Thoracic aorta (tissue), 2 donors: ENCODE data around the gene TRIM46. TPM values are rescaled to one million over a fixed set of nuclear protein-coding genes. Genes with fewer than 3 reads are reported as not detected.

Source experiments
- ATAC-seq: fragments of 150-250 bp; one replicate; pipeline ENCODE4 v1.8.0; 2017; ENCODE audit warnings: low read depth; ENCODE audit not compliant: insufficient number of reproducible peaks, low FRiP score
- DNase-seq: peaks from one replicate; pipeline ENCODE4 v3.0.0-alpha.2; 2020; ENCODE audit warnings: low spot score
- H3K27ac ChIP-seq, 2 donors: fragments of 200-600 bp; sonication (generic); 1 replicate in 1 of 2; 2 replicates in 1 of 2; pipeline ENCODE4 v1.5.1; 2016; ENCODE audit warnings: mild to moderate bottlenecking in 2 of 2, moderate library complexity in 2 of 2
- H3K27me3 ChIP-seq: fragments of 200-600 bp; sonication (generic); replicated peaks from 2 replicates; pipeline ENCODE4 v1.6.0; 2016; ENCODE audit warnings: mild to moderate bottlenecking; ENCODE audit not compliant: insufficient read depth
- H3K36me3 ChIP-seq: fragments of 200-600 bp; sonication (generic); one replicate; pipeline ENCODE4 v1.5.1; 2016
- H3K4me1 ChIP-seq, 2 donors: fragments of 200-600 bp; sonication (generic); 1 replicate in 1 of 2; 2 replicates in 1 of 2; pipeline versions ENCODE4 v1.5.1 to v1.6.0; 2016; ENCODE audit warnings: low read depth in 2 of 2, mild to moderate bottlenecking in 1 of 2; ENCODE audit not compliant: control insufficient read depth in 1 of 2
- H3K4me3 ChIP-seq: fragments of 200-600 bp; sonication (generic); 2 replicates; pipeline ENCODE4 v1.5.1; 2016; ENCODE audit warnings: mild to moderate bottlenecking
- H3K9me3 ChIP-seq: fragments of 200-600 bp; sonication (generic); 2 replicates; pipeline ENCODE4 v1.5.1; 2016
- CTCF ChIP-seq: fragments of 200-600 bp; sonication (generic); IDR thresholded peaks from one replicate; pipeline ENCODE4 v1.5.1; 2019; ENCODE audit warnings: antibody characterized with exemption
- total RNA-seq, 2 donors: library from RNA; depleted of rRNA; stranded (reverse); fragments of >200 nt; gene quantifications; one replicate each; pipeline versions ENCODE4 v1.1.0 to v1.2.3, GENCODE V29; 2016

The TRIM46 gene
- total RNA-seq, 2 donors from 2014 or later, result 2.7 to 5.8 TPM

GRCh38 chr1:155126556-155127104, 47.0 kb upstream of the TRIM46 start:
- Histone ChIP-seq H3K27ac (peak overlapping the region; percentile 28 to 37), H3K9me3 (no peaks in the 10 kb centered on the region), H3K27me3 (no peaks in the 10 kb centered on the region), H3K4me3 (peak overlapping the region; percentile 80), H3K36me3 (no peaks in the 10 kb centered on the region), H3K4me1 (peaks cover 17 to 43% of the 10 kb centered on the region in 2 donors)
- DNase-seq (no peak), ATAC-seq (no peak)
- no peak for TF ChIP-seq CTCF

GRCh38 chr1:155127105-155127966, 46.3 kb upstream of the TRIM46 start, which contains the start of gene EFNA1:
Gene EFNA1, plus strand, starts transcription at chr1:155127876. Its CDS starts 102 bp downstream, at chr1:155127978.
- Histone ChIP-seq H3K9me3 (no peaks in the 10 kb centered on the region), H3K27me3 (no peaks in the 10 kb centered on the region), H3K4me3 (peak within 1 kb of the TSS; percentile 80), H3K27ac (peak within 1 kb of the TSS in 1 of 2 donors; percentile 37), H3K4me1 (peaks cover 17 to 43% of the 10 kb centered on the region in 2 donors), H3K36me3 (no peaks in the 10 kb centered on the region)
- DNase-seq (no peak), ATAC-seq (peak; percentile 16)
- no peak for TF ChIP-seq CTCF

- Histone ChIP-seq H3K9me3 (no peaks in the 10 kb centered on the region), H3K27me3 (no peaks in the 10 kb centered on the region), H3K4me1 (peaks cover 17 to 43% of the 10 kb centered on the region in 2 donors), H3K4me3 (peak overlapping the region; percentile 80), H3K36me3 (no peaks in the 10 kb centered on the region), H3K27ac (peak overlapping the region in 1 of 2 donors; percentile 37)
- DNase-seq, result no peak
- no peak for TF ChIP-seq CTCF
- ATAC-seq, result no peak
Measured at GRCh38 chr1:155127967-155128754, 45.5 kb upstream of the TRIM46 start.

- no peak for TF ChIP-seq CTCF
- Histone ChIP-seq H3K4me3 (peak overlapping the region; percentile 80), H3K4me1 (peaks cover 17 to 43% of the 10 kb centered on the region in 2 donors), H3K9me3 (no peaks in the 10 kb centered on the region), H3K36me3 (no peaks in the 10 kb centered on the region), H3K27ac (no peak overlapping the region), H3K27me3 (no peaks in the 10 kb centered on the region)
- DNase-seq (no peak), ATAC-seq (no peak)
Measured at GRCh38 chr1:155128755-155129473, 44.7 kb upstream of the TRIM46 start.
